Stimulated activated CD4-positive, alpha-beta T cell treated with anti-CD3 and anti-CD28 coated beads, TNF-alpha, amount 100 ng/mL, for 48 hours (primary cell): ENCODE results near the gene PPP2R2D.

ENCODE experiments used
- DNase-seq, 3 donors: peaks; one replicate each; pipeline ENCODE4 v3.0.0-alpha.2; 2020; ENCODE audit warnings: low read depth in 3 of 3

Gene PPP2R2D

GRCh38 chr10:131998050-131998844, 97.4 kb downstream of the PPP2R2D start:
- no peak for DNase-seq

DNA sequence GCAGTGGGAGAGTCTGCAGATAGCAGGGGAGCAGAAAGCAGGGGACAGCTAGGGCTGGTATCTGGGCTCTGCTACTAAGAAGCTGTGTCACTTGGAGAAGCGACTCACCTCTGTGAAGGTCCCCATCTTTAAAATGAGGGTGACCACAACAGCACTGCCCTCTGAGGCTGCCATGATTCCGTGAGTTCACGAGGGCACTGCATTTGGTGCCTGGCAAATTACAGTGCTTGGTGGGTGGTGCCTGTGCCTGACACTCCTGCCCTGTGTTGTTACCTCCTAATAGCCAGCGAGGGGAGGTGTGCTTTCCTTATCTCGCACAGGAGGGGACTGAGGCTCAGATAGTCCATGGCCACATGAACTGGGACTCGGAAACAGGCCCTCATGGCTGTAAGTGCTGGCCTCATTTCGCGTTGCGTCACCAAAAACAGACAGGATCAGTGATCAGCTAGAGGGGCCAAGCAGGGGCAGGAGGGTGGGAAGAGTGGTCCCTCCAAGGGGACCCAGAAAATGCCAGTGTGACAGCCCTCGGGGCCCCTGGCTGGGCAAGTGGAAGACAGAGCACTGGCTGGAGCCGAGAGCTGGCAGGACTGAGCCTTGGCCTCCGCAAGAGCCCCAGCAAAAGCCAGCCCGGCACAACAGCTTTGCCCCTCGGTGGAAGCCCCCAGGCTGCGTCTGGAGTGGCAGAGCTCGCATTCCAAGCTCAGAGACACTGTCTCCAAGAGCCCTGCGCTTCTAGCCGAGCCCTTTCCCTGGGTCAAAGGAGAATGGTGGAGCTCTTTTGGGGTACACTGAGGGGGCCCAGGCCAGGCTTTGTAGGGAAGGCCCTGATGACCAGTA, 98.3 kb downstream of the PPP2R2D start:
- no peak for DNase-seq

DNA sequence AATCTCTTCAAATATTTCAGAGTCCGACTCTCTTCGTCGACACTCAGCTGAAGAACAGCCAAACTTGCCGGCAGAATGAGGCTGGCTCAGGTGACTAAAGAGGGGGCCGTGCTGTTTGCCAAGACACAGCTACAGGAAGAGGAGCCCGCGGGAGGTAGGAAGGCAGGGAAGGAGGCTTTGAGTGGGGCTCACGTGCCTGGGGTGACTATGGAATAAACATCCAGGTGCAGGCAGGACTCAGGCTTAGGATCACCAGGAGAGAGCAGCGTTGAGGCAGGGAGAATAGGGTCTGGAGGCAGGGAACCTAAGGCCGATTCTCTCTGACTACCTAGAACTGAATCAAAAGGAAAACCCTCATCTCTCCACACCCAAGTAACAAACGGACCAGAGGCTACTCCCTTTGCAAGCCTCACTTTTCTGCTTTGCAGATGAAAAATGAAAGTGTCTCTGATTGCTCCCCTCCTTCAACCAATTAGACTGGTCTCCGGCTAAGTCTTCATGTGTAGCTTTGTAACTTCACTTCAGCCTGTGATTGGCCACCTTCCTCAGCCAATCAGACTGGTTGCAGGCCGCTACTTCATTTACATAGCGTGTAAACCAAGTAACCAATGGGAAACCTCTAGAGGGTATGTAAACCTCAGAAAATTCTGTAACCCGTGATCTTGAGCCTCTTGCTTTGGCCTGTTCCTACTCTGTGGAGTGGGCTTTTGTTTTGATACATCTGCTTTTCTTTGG, 100.6 kb downstream of the PPP2R2D start:
- DNase-seq, result no peak

DNA sequence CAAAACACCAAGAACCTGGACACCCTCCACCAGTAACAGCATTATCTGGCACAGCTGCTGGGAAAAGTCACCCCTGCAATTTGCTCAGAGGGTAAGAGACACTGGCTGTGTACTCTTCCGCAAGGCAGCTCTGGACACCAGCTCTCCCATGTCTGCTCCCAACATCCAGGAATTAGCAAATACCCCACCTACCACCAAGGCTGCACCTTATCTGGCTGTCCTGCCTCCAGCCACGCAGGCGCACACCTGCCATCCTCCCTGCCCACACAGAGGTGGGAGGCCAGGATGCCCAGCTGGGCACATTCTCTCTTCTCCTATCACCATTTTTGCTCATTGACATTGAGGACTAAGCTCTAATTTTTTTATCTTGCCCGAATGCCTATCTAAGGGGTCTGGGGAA, 101.2 kb downstream of the PPP2R2D start:
- no peak for DNase-seq

DNA sequence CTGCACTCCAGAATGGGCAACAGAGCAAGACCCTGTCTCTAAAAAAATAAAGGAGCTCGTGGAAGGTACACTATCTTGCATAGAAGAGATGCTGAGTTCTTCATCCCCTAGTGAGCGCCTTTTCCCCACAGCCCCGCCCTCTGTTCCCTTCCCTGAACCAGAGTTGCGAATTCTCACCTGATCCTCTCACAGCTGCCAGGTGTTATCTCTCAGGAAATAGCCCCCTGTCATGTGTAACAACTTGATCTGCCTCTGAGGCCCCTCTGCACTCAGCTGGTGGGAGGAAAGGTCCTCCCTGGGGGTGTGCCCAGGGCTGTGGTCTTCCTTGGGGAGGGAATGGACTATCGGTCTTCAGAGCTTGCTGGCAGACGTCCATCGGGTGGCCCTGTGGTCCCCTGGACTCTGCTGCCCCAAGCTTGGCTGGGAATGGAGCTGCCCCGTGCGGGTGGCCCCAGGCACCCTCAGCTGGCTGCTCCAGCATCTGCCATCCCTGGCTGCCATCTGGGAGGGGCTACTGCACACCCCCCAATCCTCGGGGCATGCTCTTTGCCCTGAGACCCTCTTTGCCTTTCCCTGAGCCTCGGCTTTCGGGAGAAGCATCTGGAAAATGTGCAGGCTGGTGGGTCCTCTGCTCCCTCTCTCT, 102.6 kb downstream of the PPP2R2D start:
- no peak for DNase-seq

DNA sequence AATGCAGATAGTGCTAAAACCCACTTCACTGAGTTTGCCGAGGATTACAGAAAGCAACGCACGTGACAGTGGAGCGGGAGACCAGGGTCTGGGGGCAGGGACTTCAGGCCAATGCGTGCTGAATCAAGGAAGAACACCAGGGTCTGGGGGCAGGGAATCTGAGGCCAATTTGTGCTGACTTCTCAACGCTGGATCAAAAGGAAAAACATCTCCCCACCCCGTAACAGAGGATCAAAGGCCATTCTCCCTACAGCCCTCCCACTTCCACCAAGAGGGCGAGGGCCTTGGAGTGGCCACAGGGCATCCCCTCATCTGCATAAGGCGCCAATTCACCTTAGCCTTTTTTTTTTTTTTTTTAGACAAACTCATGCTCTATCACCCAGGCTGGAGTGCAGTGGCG, 103.2 kb downstream of the PPP2R2D start:
- no peak for DNase-seq

DNA sequence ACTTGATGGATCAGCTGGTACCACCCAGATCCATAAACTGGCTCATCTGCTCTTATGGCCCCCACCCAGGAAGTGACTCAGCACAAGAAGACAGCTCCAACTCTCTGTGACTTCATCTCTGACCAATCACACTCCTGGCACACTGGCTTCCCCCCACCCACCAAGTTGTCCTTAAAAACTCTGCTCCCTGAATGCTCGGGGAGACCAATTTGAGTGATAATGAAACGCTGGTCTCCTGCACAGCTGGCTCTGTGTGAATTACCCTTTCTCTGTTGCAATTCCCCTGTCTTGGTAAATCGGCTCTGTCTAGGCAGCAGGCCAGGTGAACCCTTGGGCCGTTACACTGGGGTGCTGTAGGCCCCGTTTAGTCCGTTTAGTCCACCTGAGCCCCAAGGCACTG, 104.3 kb downstream of the PPP2R2D start:
- no peak for DNase-seq

DNA sequence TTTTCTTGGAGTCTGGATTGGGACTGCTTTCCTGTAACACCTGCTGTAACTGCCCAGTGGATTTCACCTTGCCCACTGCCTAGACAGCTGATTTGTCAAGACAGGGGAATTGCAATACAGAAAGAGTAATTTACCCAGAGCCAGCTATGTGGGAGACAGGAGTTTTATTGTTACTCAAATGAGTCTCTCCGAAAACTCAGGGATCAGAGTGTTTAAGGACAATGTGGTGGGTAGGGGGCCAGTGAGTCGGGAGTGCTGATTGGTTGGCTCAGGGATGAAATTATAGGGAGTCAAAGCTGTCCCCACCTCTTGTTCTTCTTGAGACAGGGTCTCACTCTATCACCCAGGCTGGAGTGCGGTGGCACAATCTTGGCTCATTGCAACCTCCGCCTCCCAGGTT, 106.2 kb downstream of the PPP2R2D start:
- DNase-seq, result no peak

DNA sequence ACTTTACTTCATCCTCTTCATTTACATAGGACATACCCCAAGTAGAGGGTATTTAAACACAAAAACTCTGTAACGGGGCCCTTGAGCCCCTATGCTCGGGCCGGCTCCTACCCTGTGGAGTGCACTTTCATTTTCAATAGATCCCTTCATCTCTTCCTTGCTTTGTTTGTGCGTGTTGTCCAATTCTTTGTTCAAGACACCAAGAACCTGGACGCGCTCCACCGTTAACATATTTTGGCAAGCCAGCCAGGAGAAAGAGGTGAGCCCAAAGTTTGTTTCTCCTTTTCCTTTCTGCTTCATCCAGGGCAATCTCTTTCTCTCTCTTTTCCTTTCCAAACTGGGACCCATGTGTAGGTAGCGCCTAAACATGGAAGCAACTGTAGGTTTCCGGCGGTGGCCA, 106.9 kb downstream of the PPP2R2D start:
- no peak for DNase-seq
